Vein endothelial cell (primary cell): ENCODE data around the gene ABCD2. TPM values are rescaled to one million over a fixed set of nuclear protein-coding genes. Genes with fewer than 3 reads are reported as not detected.

Experiments
- small RNA-seq: library from RNA; depleted of rRNA; stranded (forward); fragments of <200 nt; gene quantifications from one replicate; pipeline ENCODE3, GENCODE V24; 2012
- total RNA-seq: library from RNA; depleted of rRNA; stranded (reverse); fragments of >200 nt; gene quantifications from 2 replicates; pipeline ENCODE4 v1.2.3, GENCODE V29; 2012

ABCD2 gene
- not detected in 2 replicates for total RNA-seq

GRCh38 chr12:39619660-39620433 is at the start of gene ABCD2:
ABCD2 (minus strand) TSS chr12:39619803; CDS start chr12:39619615, 188 bp downstream.

Small RNA genes lying within 50 kb of the gene (small RNA-seq; reads per million reads assigned to genes)
- not detected for gene AC121334.2

Other genes starting within 250 kb of the ABCD2 start
- gene KIF21A, start 176.7 kb downstream of the ABCD2 start, total RNA-seq = 9.8 and 12.8 TPM in 2 replicates